DOHH2 (cell line): ENCODE data around the gene WFIKKN2.

ENCODE experiments used
- CTCF ChIP-seq: fragments of 200-600 bp; sonication (generic); IDR thresholded peaks from one replicate; pipeline ENCODE4 v1.5.1; 2014; ENCODE audit warnings: antibody characterized with exemption, mild to moderate bottlenecking, low read depth, low read length; ENCODE audit not compliant: poor library complexity, severe bottlenecking
- EZH2phosphoT487 ChIP-seq: fragments of 200-600 bp; sonication (generic); IDR thresholded peaks from 2 replicates; pipeline ENCODE4 v1.6.1; 2017; ENCODE audit warnings: borderline replicate concordance, mild to moderate bottlenecking, antibody characterized with exemption, low read length, moderate library complexity, mixed read lengths

- no peak for TF ChIP-seq CTCF
- no peak for TF ChIP-seq EZH2phosphoT487
Measured at GRCh38 chr17:50890675-50891516, 55.5 kb downstream of the WFIKKN2 start.
